Ascending aorta (tissue), 2 donors: ENCODE measurements around the gene LMBRD2. TPM values are rescaled to one million over a fixed set of nuclear protein-coding genes. Genes with fewer than 3 reads are reported as not detected.
"Not testable (repeated sequence)": the region's sequence is repeated elsewhere in the genome, so short reads cannot be mapped to it uniquely, and the experiment has no call there.

ENCODE experiments used
- DNase-seq, 2 donors: peaks; one replicate each; pipeline ENCODE4 v3.0.0-alpha.2; 2019; ENCODE audit warnings: low spot score in 2 of 2
- H3K27ac ChIP-seq, 2 donors: fragments of 200-600 bp; sonication (generic); one replicate each; pipeline ENCODE4 v1.5.1; 2016 to 2017; ENCODE audit warnings: mild to moderate bottlenecking in 1 of 2
- H3K27me3 ChIP-seq: fragments of 200-600 bp; sonication (generic); one replicate; pipeline ENCODE4 v1.5.1; 2017
- H3K36me3 ChIP-seq, 2 donors: fragments of 200-600 bp; sonication (generic); one replicate each; pipeline ENCODE4 v1.5.1; 2016
- H3K4me1 ChIP-seq, 2 donors: fragments of 200-600 bp; sonication (generic); one replicate each; pipeline ENCODE4 v1.5.1; 2016 to 2017; ENCODE audit warnings: mild to moderate bottlenecking in 1 of 2
- H3K4me3 ChIP-seq, 2 donors: fragments of 200-600 bp; sonication (generic); one replicate each; pipeline ENCODE4 v1.5.1; 2016 to 2017; ENCODE audit warnings: mild to moderate bottlenecking in 1 of 2
- H3K9me3 ChIP-seq, 2 donors: fragments of 200-600 bp; sonication (generic); one replicate each; pipeline ENCODE4 v1.5.1; 2016
- CTCF ChIP-seq, 3 experiments: fragments of 200-600 bp in 2 of 3; fragments of 450-650 bp in 1 of 3; sonication (generic) in 2 of 3; IDR thresholded peaks; one replicate each; pipeline ENCODE4 v1.5.1; 2016 to 2019; ENCODE audit warnings: antibody characterized with exemption in 3 of 3, mild to moderate bottlenecking in 1 of 3, moderate library complexity in 1 of 3
- intact Hi-C: fragments of 100-400 bp; cut with DNase I; formaldehyde crosslinking; loops from one replicate; pipeline ENCODE4 v1.15.1; 2023
- total RNA-seq: library from RNA; depleted of rRNA; stranded (reverse); fragments of >200 nt; gene quantifications from one replicate; pipeline ENCODE4 v1.1.0, GENCODE V29; 2016

Gene LMBRD2
- total RNA-seq = 24.5 TPM

- no peaks in the 10 kb centered on the region for H3K9me3 ChIP-seq
- peak in 1 of 3 experiments; percentile 4 for TF ChIP-seq CTCF (IDR thresholded peaks at IDR 0.05)
- H3K4me3 ChIP-seq = peak within 1 kb of the TSS; percentile 83 to 92
- peaks cover 0 to 4% of the 10 kb centered on the region in 2 donors for H3K36me3 ChIP-seq
- H3K27me3 ChIP-seq = no peaks in the 10 kb centered on the region
- H3K4me1 ChIP-seq = peaks cover 0 to 4% of the 10 kb centered on the region in 2 donors
- peak within 1 kb of the TSS; percentile 83 to 84 for H3K27ac ChIP-seq
- DNase-seq = peak; percentile 93 to 99
- intact Hi-C loops = loop anchor here (2.0 to 5.0 kb wide), 5 partner anchors 91 to 1219 kb away; partner anchors contain the start of genes NIPBL, NUP155 and RANBP3L
Observed at GRCh38 chr5:36151434-36152323, at the start of gene LMBRD2, which contains the start of gene SKP2. LMBRD2 (minus strand) TSS chr5:36151887; CDS start chr5:36143349, 8,538 bp downstream. SKP2 (plus strand) TSS chr5:36152111; CDS start chr5:36152263, 152 bp downstream.

GRCh38 chr5:36200513-36200912, 48.8 kb upstream of the LMBRD2 start:
- H3K4me1 ChIP-seq = no peaks in the 10 kb centered on the region
- DNase-seq = no peak
- no peak overlapping the region for H3K4me3 ChIP-seq
- no peaks in the 10 kb centered on the region for H3K9me3 ChIP-seq
- no peak overlapping the region for H3K27ac ChIP-seq
- no peak for TF ChIP-seq CTCF (IDR thresholded peaks at IDR 0.05)
- intact Hi-C loops = no loop called here
- peaks cover 32 to 39% of the 10 kb centered on the region in 2 donors for H3K36me3 ChIP-seq
- no peaks in the 10 kb centered on the region for H3K27me3 ChIP-seq

GRCh38 chr5:36199620-36200019, 47.9 kb upstream of the LMBRD2 start:
- no peak for TF ChIP-seq CTCF (IDR thresholded peaks at IDR 0.05)
- H3K27ac ChIP-seq = no peak overlapping the region
- H3K27me3 ChIP-seq = no peaks in the 10 kb centered on the region
- DNase-seq = no peak
- intact Hi-C loops = no loop called here
- H3K4me1 ChIP-seq = no peaks in the 10 kb centered on the region
- H3K36me3 ChIP-seq = peaks cover 38 to 40% of the 10 kb centered on the region in 2 donors
- no peak overlapping the region for H3K4me3 ChIP-seq
- no peaks in the 10 kb centered on the region for H3K9me3 ChIP-seq

GRCh38 chr5:36198783-36199182, 47.1 kb upstream of the LMBRD2 start:
- intact Hi-C loops, H3K4me1 ChIP-seq: not testable (repeated sequence)

GRCh38 chr5:36198281-36198680, 46.6 kb upstream of the LMBRD2 start:
- no peaks in the 10 kb centered on the region for H3K9me3 ChIP-seq
- TF ChIP-seq CTCF (IDR thresholded peaks at IDR 0.05) = no peak
- no peak overlapping the region for H3K4me3 ChIP-seq
- DNase-seq = no peak
- peaks cover 39 to 51% of the 10 kb centered on the region in 2 donors for H3K36me3 ChIP-seq
- intact Hi-C loops = no loop called here
- no peak overlapping the region for H3K27ac ChIP-seq
- H3K27me3 ChIP-seq = no peaks in the 10 kb centered on the region
- H3K4me1 ChIP-seq = no peaks in the 10 kb centered on the region

More at GRCh38 chr5:36198783-36199182, 47.1 kb upstream of the LMBRD2 start:
- H3K36me3 ChIP-seq = peaks cover 39 to 48% of the 10 kb centered on the region in 2 donors
- H3K4me3 ChIP-seq, DNase-seq, H3K27ac ChIP-seq, H3K27me3 ChIP-seq, H3K9me3 ChIP-seq: not testable (repeated sequence)

GRCh38 chr5:36193746-36194145, 42.1 kb upstream of the LMBRD2 start:
- no peak for TF ChIP-seq CTCF (IDR thresholded peaks at IDR 0.05)
- Histone ChIP-seq H3K27me3 (no peaks in the 10 kb centered on the region), H3K4me3 (no peak overlapping the region), H3K4me1 (no peaks in the 10 kb centered on the region), H3K27ac (no peak overlapping the region), H3K36me3 (peaks cover 22 to 54% of the 10 kb centered on the region in 2 donors), H3K9me3 (peaks cover 4 to 8% of the 10 kb centered on the region in 2 donors)
- DNase-seq = no peak
- intact Hi-C loops = no loop called here

GRCh38 chr5:36184408-36184807, 32.7 kb upstream of the LMBRD2 start:
- H3K27ac ChIP-seq, H3K4me3 ChIP-seq, H3K27me3 ChIP-seq, intact Hi-C loops, DNase-seq, H3K4me1 ChIP-seq, H3K9me3 ChIP-seq: not testable (repeated sequence)
- H3K36me3 ChIP-seq = peaks cover 5 to 25% of the 10 kb centered on the region in 2 donors
